ENCODE measurements around the gene EFL1.
A peak's percentile ranks its signal among the peaks of the same experiment; 100 is the strongest.
"Not testable (repeated sequence)": the region's sequence is repeated elsewhere in the genome, so short reads cannot be mapped to it uniquely, and the experiment has no call there.

The EFL1 gene

DNA sequence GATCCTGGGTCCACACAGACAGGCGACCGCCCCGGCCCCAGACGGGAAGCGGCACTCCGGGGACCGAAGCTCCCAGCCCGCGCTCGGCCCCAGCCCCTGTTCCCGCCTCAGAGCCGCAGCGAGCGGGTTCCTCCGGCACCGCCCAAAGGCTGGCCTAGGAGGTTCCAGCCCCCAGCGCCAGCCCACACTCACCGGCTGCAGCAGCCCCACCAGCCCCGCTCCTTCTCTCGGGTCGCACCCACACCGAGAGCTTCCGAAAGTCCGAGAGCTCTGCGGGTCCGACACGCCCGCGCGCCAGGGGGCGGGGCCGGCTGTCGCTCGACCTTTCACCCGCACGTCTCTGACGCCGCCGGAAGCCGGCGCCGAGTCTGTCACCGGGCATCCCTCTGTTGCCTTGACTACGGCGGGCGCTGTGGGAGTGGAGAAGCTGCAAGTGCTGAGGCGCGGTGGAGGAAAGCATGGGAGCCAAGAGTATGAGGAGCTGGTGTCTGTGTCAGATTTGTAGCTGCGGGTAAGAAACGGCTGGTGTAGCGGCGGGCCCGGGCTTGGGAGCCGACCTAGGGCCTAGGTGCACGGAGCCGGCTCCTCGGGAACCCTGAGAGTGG lies at the start of gene EFL1, which contains the start of gene SAXO2:
EFL1 (minus strand) TSS at position 313 of the 605 bp plus-strand sequence. CDS start 956 bp downstream, outside the sequence.
SAXO2 (plus strand) TSS at position 397 of the 605 bp plus-strand sequence; CDS start at position 459, 62 bp downstream.
- peak; percentile 97 for DNase-seq

DNA sequence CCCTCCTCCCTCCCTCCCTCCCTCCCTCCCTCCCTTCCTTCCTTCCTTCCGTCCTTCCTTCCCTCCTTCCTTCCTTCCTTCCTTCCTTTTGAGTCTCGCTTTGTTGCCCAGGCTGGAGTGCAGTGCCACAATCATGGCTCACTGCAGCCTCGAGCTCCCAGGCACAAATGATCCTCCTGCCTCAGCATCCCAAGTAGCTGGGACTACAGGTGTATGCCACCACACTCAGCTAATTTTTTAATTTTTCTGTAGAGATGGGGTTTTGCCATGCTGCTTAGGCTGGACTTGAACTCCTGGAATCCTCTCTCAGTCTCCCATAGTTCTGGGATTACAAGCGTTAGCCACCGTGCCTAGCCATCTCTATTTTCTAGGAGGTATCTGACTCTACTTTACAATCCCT lies 48.8 kb upstream of the EFL1 start:
- DNase-seq: not testable (repeated sequence)

DNA sequence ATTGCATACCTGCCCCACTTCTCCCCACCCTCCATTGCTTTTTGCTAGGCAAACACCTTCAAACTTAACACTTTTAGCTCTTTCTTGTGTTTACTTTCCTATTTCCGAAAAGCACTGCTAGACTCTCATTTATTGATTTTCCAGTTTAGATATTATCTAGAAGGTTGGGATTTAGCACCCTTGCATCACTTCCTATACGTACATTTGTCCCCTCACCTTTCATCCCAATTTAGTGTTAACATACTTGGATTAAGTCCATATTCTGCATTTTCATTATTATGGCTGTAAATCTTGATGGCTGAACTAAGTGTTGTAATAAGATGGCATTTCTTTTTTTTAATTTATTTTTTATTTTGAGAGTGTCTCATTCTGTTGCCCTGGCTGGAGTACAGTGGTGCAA lies 47.3 kb upstream of the EFL1 start:
- no peak for DNase-seq

DNA sequence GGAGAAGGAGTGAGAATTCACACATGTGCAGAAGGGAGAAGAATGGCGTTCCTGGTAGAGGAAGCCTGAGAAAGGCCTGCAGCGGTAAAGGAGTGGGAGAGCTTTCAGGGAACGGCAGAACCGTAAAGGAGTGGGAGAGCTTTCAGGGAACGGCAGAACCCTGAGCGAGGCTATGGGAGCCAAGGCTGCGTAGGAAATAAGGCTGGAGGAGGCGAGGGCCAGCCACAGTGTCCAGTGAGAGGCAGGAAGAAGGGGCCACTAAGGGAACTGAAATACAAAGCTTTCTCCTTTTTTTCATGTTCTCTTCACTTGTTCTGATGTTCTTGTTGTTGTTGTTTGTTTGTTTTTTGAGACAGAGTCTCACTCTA lies 45.2 kb upstream of the EFL1 start:
- no peak for DNase-seq

DNA sequence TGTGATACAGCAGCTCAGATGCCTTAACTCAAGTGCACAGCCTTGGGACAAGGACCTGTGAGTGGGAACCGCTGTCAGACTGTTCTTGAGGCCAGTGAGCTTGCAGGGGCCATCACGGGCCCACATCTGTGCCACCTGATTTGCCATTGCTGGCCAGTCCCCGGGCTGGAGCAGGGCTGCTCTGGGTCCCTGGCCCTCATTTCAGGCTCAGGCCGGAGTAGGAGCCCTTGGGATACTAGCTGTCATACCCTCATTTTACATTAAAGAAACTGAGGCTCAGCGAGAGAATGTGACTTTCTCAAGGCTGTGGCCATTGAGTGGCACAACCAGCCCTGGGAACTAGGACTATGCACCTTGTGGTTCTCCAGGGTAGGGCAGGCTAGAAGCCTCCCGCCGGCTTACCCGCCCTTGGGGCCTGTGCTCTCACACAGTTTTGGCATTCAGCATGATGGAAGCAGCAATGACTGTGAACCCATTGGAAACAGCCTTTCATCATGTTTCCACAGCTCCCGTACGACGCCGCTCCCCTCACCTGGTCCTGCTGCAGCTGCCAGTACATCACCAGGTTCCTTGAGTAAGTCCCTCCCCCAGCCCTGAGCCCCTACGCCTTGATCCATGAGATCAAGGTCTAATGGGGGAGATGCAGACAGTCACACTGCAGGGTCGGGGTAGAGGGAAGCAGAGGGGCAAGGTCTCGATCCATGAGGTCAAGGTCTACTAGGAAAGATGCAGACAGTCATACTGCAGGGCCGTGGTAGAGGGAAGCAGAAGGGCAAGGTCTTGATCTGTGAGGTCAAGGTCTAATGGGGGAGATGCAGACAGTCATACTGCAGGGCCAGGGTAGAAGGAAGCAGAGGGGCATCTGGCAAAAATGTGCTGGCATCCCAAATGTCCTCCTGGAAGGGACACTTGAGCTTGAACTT lies 44.5 kb upstream of the EFL1 start:
- no peak for DNase-seq

- no peak for DNase-seq
These were observed 43.1 kb upstream of the EFL1 start for GRCh38 chr15:82305621-82306048.

GRCh38 chr15:82304778-82305090 lies 42.2 kb upstream of the EFL1 start:
- no peak for DNase-seq

DNA sequence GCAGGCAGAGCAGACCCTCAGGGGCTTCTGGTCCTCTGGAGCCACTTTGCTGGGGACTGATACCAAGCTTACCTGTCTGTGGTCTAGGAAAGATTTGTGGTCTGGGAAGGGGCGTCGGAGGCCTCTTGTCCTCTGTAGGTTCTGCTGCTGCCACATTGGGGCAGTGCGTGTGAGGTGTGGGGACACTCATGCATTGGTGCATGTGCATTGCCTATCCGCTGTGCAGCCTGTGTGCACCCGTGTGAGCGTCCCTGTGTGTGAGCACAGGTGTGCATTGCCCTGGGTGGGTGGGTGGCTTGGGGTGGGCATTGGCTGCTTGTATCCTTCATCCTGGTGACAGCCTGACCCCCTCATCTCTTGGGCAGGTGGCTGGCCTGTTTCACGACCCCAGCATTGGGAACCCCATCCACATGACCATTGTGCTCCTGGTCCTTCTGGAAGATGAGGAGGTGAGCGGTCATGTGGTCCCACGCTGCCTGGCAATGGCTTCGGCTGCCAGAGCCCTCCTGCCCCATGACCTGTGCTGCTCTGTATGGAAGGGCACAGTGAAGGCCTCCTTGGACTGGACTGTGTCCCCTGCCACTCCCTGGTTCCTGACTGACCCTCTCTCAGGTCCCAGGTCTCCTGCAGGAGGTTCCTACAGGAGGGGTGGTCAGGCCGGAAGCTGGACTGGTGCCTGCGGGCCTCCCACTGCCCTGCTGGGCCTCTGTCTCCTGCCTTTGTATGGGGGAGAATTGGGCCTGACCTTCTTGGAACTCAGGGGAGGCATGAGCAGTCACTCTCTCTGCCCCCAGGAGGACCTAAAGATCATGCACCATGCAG lies 41.6 kb upstream of the EFL1 start:
- no peak for DNase-seq

DNA sequence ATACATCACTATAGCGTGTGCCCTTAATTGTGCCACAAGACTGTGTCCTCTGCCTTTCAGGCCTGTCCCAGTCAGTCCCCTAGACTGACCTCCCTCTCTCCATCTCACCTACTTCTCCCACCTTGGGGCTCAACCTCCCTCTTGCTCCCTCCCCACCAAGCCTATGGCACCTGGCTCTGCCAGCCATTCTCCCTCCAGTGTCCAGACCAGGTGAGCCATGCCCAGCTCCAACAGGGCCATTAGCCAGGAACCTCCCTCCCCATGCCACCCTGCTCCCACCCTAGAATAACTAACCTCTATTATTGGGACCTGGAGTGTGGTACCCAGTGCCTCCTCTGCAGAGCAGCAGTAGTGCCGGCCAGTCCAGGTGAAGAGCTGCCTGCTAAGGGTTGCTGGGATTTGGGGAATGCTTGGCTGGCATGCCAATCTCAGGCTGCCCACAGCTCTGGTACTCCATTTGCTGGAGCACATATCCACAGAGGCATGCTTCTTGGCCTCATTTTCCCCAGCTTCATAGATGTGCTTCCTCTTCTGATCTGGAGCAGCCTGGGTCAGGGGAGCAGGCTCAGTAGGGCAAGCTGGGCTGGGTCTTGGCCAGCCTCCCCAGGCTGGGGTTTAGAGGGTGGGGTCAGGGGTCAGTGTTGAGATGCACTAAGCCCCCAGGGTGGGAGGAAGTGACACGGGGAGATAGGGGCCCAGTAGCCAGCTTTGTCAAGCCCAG lies 38.9 kb upstream of the EFL1 start:
- DNase-seq: no peak

GRCh38 chr15:82300883-82301282 lies 38.3 kb upstream of the EFL1 start:
- no peak for DNase-seq

GRCh38 chr15:82300326-82300725 lies 37.8 kb upstream of the EFL1 start:
- DNase-seq: not testable (repeated sequence)

DNA sequence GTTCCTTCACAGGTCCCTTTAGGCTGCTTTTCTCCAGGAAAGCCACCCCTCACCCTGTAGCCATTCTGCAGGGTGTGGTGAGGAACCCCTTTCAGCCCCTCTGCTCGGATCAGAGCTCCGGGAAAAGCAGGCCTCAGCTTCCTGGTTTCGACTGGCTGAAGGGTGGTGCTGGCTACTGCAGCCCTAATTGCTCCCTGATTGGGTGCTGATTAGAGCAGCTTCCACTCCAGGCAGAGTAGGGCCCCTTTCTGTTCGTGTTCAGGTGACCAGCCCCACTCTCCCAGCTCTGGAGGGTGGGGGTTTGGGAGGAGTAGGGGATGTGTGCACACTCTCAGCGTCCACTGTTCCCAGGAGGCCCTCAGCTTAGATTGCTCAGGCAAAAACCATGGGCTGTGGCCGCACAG lies 37.0 kb upstream of the EFL1 start:
- DNase-seq: not testable (repeated sequence)

DNA sequence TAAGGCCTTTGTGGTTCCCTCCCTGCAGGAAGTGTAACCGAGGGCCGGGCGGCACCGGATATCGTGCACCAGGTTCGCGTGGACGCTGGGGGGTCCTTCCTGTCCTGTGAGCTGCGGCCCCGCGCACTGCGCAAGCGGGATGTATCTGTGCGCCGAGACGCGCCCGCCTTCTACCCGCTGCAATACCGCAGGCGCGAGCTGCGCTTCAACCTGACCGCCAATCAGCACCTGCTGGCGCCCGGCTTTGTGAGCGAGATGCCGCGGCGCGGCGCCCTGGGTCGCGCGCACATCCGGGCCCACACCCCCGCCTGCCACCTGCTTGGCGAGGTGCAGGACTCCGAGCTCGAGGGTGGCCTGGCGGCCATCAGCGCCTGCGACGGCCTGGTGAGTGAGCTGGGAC lies 36.0 kb upstream of the EFL1 start:
- peak; percentile 63 for DNase-seq

GRCh38 chr15:82298032-82298431 lies 35.5 kb upstream of the EFL1 start:
- DNase-seq: no peak

DNA sequence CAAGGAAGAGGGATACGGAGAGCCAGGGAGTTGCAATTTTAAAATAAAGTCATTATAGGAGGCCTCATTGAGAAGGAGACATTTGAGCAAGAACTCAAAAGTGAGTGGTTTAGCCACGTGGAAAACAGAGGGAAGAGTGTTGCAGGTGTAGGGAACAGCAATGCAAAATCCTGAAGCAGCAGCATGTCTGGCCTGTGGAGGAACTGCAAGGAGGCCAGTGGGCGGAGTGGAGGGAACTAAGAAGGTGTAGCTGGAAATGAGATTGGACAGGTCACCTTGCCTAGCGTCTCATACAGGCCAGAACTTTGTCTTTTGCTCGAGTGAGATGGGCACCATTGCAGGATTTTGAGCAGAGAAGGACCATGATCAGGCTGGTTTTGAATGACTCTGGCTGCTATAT lies 35.0 kb upstream of the EFL1 start:
- no peak for DNase-seq

GRCh38 chr15:82294061-82294690 lies 31.6 kb upstream of the EFL1 start:
- no peak for DNase-seq

- no peak for DNase-seq
These were observed 29.7 kb upstream of the EFL1 start for GRCh38 chr15:82292271-82292670.

DNA sequence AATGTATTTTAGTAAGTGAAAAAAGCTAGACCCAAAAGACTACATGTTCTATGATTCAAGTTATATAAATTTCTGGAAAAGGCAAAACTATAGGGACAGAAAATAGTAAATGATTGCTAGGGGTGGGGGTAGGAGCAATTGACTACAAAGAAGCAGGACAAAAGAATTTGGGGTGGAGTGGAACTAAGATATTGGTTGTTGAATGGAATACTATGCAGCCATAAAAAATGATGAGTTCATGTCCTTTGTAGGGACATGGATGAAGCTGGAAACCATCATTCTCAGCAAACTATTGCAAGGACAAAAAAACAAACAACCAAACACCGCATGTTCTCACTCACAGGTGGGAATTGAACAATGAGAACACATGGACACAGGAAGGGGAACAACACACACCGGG lies 25.7 kb upstream of the EFL1 start:
- not testable (repeated sequence) for DNase-seq

GRCh38 chr15:82286475-82286874 lies 23.9 kb upstream of the EFL1 start:
- DNase-seq: not testable (repeated sequence)

DNA sequence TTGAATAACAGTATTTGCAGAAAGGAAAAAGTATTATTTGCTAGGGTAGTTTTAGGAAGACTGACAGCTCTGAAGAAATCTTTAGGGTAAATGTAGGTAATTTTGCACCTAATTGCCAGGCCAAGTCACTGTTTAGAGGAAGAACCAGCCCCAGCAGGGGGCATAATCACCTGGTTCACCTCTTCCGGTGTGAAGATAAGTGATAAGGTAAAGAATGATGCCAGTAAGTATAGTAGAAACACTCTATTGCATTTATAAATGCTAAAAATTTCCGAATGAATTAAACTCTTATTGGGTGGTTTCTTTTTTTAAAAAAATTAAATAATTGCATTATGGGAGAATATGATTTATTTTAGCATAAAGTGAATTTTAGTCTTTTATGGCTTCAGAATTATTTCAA lies 21.8 kb upstream of the EFL1 start:
- not testable (repeated sequence) for DNase-seq

- not testable (repeated sequence) for DNase-seq
These were observed 19.9 kb upstream of the EFL1 start for GRCh38 chr15:82282386-82282785.

DNA sequence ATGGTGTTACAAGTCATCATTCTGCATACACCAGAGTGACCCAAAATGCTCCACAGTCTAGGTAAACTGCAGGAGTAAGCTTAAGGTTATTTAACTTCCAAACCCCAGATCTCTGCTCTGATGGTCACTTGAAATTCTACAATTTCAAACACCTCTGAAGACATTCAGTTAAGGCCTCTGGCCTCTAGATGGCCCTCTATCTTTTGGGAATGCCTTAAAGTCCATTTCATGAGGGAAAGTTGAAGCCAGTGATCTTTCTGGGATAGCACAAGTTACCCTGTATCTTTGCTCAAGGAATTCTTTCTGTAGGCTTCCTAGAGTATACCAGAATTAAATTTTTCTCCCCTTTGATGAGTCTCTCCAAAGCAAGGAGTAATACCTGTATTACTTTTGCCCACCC lies 18.7 kb upstream of the EFL1 start:
- not testable (repeated sequence) for DNase-seq
